Measurements from ENCODE around the gene RGL3. TPM values are rescaled to one million over a fixed set of nuclear protein-coding genes. Genes with fewer than 3 reads are reported as not detected.
A peak's percentile ranks its signal among the peaks of the same experiment; 100 is the strongest.
"Not testable (repeated sequence)": the region's sequence is repeated elsewhere in the genome, so short reads cannot be mapped to it uniquely, and the experiment has no call there.

The RGL3 gene
- total RNA-seq, 1 experiment from 2014 or later, result 53.1 TPM

DNA sequence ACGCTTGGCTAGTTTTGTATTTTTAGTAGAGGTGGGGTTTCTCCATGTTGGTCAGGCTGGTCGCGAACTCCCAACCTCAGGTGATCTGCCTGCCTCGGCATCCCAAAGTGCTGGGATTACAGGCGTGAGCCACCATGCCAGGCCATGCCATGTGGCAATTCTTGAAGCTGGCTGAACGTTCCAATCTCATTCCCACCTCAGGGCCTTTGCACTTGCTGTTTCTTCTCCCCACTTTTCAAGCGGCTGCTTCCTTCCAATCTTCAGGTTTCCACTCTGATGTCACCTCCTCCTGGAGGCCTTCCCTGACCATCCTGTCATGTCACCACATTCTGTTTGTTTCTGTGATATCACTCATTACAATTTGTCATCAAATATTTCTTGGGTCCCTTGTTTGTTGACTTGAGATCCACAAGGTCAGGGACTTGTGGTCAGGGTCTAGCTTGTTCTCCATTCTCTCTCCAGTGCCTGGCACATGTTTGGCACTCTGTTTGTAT is 39.2 kb downstream of the RGL3 start:
- H3K27me3 ChIP-seq (replicated peaks; ENCODE audit: control insufficient read depth, insufficient read depth, low read length), result no peaks in the 10 kb centered on the region
- peaks cover 10% of the 10 kb centered on the region; the same call in 1 of the 2 replicates for H3K4me1 ChIP-seq
- no peak overlapping the region for H3K27ac Mint-ChIP-seq (ENCODE audit: unreplicated experiment)
- H3K4me3 ChIP-seq (ENCODE audit: low read depth, low read length), result no peak overlapping the region
- CTCF ChIA-PET, result interaction anchor here (0.5 to 2.2 kb wide), 4 partner anchors 57 to 103 kb away, joined by 4 to 42 read pairs (median 13); no protein-coding TSS in a partner anchor
- no peaks in the 10 kb centered on the region for H3K36me3 ChIP-seq (ENCODE audit: control insufficient read depth, insufficient read depth, low read length)
- H3K9me3 ChIP-seq, result no peaks in the 10 kb centered on the region
- intact Hi-C loops (cut with micrococcal nuclease; ENCODE audit: unreplicated experiment), result loop anchor here (2.0 to 5.0 kb wide), 2 partner anchors 37 to 85 kb away; partner anchors contain the start of gene RGL3
- peak overlapping the region; percentile 95 for H3K4me3 Mint-ChIP-seq (ENCODE audit: unreplicated experiment)
- TF ChIP-seq, protein P1, sequence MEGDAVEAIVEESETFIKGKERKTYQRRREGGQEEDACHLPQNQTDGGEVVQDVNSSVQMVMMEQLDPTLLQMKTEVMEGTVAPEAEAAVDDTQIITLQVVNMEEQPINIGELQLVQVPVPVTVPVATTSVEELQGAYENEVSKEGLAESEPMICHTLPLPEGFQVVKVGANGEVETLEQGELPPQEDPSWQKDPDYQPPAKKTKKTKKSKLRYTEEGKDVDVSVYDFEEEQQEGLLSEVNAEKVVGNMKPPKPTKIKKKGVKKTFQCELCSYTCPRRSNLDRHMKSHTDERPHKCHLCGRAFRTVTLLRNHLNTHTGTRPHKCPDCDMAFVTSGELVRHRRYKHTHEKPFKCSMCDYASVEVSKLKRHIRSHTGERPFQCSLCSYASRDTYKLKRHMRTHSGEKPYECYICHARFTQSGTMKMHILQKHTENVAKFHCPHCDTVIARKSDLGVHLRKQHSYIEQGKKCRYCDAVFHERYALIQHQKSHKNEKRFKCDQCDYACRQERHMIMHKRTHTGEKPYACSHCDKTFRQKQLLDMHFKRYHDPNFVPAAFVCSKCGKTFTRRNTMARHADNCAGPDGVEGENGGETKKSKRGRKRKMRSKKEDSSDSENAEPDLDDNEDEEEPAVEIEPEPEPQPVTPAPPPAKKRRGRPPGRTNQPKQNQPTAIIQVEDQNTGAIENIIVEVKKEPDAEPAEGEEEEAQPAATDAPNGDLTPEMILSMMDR (IDR thresholded peaks at IDR 0.05; ENCODE audit: insufficient read depth in 1 of 2, low read depth in 1 of 2, low read length in 1 of 2, severe bottlenecking in 1 of 2, unreplicated experiment in 1 of 2), result no peak
- no peaks in the 10 kb centered on the region for H3K9me3 Mint-ChIP-seq (ENCODE audit: unreplicated experiment)
- H3K27me3 Mint-ChIP-seq (ENCODE audit: insufficient read depth, unreplicated experiment), result no peaks in the 10 kb centered on the region
- no peaks in the 10 kb centered on the region for H3K4me1 Mint-ChIP-seq (ENCODE audit: low read depth, unreplicated experiment)
- DNase-seq, result no peak
- H3K36me3 Mint-ChIP-seq (ENCODE audit: insufficient read depth, unreplicated experiment), result peaks cover 12% of the 10 kb centered on the region
- no TSS peak for BruUV-seq (replicated peaks)
- POLR2A ChIA-PET, result no interaction called here

DNA sequence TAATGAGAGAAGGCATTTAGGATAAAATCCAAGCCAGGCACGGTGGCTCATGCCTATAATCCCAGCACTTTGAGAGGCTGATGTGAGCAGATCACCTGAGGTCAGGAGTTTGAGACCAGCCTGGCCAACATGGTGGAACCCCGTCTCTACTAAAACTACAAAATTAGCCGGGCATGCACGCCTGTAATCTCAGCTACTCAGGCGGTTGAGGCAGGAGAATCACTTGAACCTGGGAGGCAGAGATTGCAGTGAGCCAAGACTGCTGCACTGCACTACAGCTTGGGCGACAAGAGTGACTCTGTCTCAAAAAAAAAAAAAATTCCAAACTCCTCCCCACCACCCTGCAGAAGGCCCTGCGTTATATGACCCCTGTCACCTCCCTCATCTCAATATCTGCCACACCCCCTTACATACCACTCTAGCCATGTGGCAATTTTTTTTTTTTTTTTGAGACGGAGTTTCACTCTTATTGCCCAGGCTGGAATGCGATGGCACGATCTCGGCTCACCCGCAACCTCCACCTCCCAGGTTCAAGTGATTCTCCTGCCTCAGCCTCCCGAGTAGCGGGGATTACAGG is 39.8 kb downstream of the RGL3 start:
- CTCF ChIA-PET; H3K27me3 Mint-ChIP-seq (ENCODE audit: insufficient read depth, unreplicated experiment); H3K4me3 Mint-ChIP-seq (ENCODE audit: unreplicated experiment); BruUV-seq (replicated peaks); POLR2A ChIA-PET; H3K4me1 Mint-ChIP-seq (ENCODE audit: low read depth, unreplicated experiment); H3K4me1 ChIP-seq; H3K4me3 ChIP-seq (ENCODE audit: low read depth, low read length); intact Hi-C loops (cut with micrococcal nuclease; ENCODE audit: unreplicated experiment); H3K9me3 ChIP-seq; H3K36me3 ChIP-seq (ENCODE audit: control insufficient read depth, insufficient read depth, low read length); DNase-seq; H3K27ac Mint-ChIP-seq (ENCODE audit: unreplicated experiment); H3K27me3 ChIP-seq (replicated peaks; ENCODE audit: control insufficient read depth, insufficient read depth, low read length); H3K9me3 Mint-ChIP-seq (ENCODE audit: unreplicated experiment): not testable (repeated sequence)
- H3K36me3 Mint-ChIP-seq (ENCODE audit: insufficient read depth, unreplicated experiment), result peaks cover 12% of the 10 kb centered on the region

DNA sequence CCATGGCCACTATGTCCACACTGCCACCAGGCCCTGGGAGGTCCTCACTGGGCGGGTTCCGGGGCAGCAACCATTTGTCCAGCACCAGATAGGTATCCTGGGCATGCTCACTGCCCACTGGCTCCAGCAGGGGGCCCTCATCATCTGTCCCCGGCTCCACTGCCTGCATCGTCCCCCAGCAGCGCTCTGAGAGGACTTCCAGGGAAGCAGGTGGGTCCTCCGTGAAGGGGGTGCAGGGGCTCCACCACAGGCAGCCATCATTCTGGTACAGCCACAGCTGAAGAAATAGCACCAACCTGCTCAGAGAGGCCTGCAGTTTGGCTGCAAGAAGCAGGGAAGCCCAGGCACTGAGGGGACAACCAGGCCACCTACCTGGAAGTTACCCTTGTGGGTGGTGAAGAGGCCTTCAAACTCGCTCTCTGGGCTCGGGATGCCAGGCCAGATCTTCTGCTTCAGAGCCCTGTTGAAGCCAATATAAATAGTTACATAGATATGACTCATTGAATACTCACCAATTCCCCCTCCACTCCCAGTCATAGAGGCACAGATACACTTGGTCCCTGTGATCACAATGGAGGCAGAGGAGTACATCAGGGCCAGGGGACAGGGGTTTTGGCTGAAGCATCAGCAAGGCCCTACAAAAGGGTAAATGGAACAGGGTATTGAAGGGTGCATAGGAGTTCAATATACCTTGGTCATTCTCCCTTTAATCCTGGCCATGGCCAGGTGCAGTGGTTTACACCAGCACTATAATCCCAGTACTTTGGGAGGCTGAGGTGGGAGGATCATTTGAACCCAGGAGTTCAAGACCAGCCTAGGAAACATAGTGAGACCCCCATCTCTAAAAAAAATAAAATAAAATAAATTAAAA is 40.6 kb downstream of the RGL3 start:
- Mint-ChIP-seq H3K27ac (ENCODE audit: unreplicated experiment) (no peak overlapping the region), H3K27me3 (ENCODE audit: insufficient read depth, unreplicated experiment) (no peaks in the 10 kb centered on the region), H3K4me3 (ENCODE audit: unreplicated experiment) (no peak overlapping the region), H3K4me1 (ENCODE audit: low read depth, unreplicated experiment) (no peaks in the 10 kb centered on the region), H3K9me3 (ENCODE audit: unreplicated experiment) (no peaks in the 10 kb centered on the region), H3K36me3 (ENCODE audit: insufficient read depth, unreplicated experiment) (peaks cover 12% of the 10 kb centered on the region)
- DNase-seq, result peak; percentile 50 to 64
- intact Hi-C loops (cut with micrococcal nuclease; ENCODE audit: unreplicated experiment), result no loop called here
- no peaks in the 10 kb centered on the region for H3K9me3 ChIP-seq
- peaks cover 10% of the 10 kb centered on the region; the same call in 1 of the 2 replicates for H3K4me1 ChIP-seq
- H3K27me3 ChIP-seq (replicated peaks; ENCODE audit: control insufficient read depth, insufficient read depth, low read length), result no peaks in the 10 kb centered on the region
- no peaks in the 10 kb centered on the region for H3K36me3 ChIP-seq (ENCODE audit: control insufficient read depth, insufficient read depth, low read length)
- BruUV-seq (replicated peaks), result no TSS peak
- POLR2A ChIA-PET, result no interaction called here
- CTCF ChIA-PET, result interaction anchor here (0.6 kb wide), 1 partner anchor 308 kb away, joined by 4 read pairs; no protein-coding TSS in a partner anchor
- no peak overlapping the region for H3K4me3 ChIP-seq (ENCODE audit: low read depth, low read length)
- TF ChIP-seq, protein P1 (IDR thresholded peaks at IDR 0.05; ENCODE audit: insufficient read depth in 1 of 2, low read depth in 1 of 2, low read length in 1 of 2, severe bottlenecking in 1 of 2, unreplicated experiment in 1 of 2), result peak; percentile 33 to 64
